ENCODE results near the gene GALNT16. TPM values are rescaled to one million over a fixed set of nuclear protein-coding genes. Genes with fewer than 3 reads are reported as not detected.
"Not testable (repeated sequence)": the region's sequence is repeated elsewhere in the genome, so short reads cannot be mapped to it uniquely, and the experiment has no call there.

The GALNT16 gene
- total and polyA plus RNA-seq, 2 of the 8 experiments (the other 6 are each of a cell fraction or from before 2014, with no cell fraction given) = 5.4 to 6.3 TPM

- H3K23me2 ChIP-seq (ENCODE audit: low read depth, low read length); H3K9me3 ChIP-seq (ENCODE audit: insufficient read depth in 2 of 2, low read depth in 1 of 2, low read length in 1 of 2); H3K27ac ChIP-seq (ENCODE audit: low read depth, low read length); H2BK20ac ChIP-seq (ENCODE audit: low read length); H4K5ac ChIP-seq (ENCODE audit: insufficient read length, low read depth, low read length); H3K18ac ChIP-seq (ENCODE audit: extremely low read depth, low read length); H3K4me2 ChIP-seq (ENCODE audit: insufficient read depth in 1 of 2, low read depth in 2 of 2, low read length in 2 of 2); H3K36me3 ChIP-seq (ENCODE audit: control insufficient read depth in 2 of 4, insufficient read depth in 4 of 4, low read length in 3 of 4); H2BK120ac ChIP-seq (replicated peaks; ENCODE audit: low read depth, low read length); DNase-seq (ENCODE audit: low read depth in 1 of 2, low spot score in 2 of 2); H3K23ac ChIP-seq (ENCODE audit: insufficient read length); H2BK5ac ChIP-seq (ENCODE audit: low read depth, low read length); H4K91ac ChIP-seq (replicated peaks; ENCODE audit: insufficient read length, low read length); H2BK12ac ChIP-seq (ENCODE audit: low read depth, low read length); H3K9ac ChIP-seq (replicated peaks in 1 of 4; ENCODE audit: extremely low read depth in 1 of 4, low read depth in 3 of 4, low read length in 3 of 4); H3K4me3 ChIP-seq (ENCODE audit: extremely low read depth in 1 of 4, insufficient read depth in 2 of 4, low read depth in 3 of 4, low read length in 4 of 4); H3K79me1 ChIP-seq (ENCODE audit: low read depth, low read length); H3K27me3 ChIP-seq (replicated peaks in 1 of 4; ENCODE audit: control insufficient read depth in 3 of 4, extremely low read depth in 1 of 4, insufficient read depth in 3 of 4, low read length in 3 of 4); H4K20me1 ChIP-seq (replicated peaks in 1 of 2; ENCODE audit: control insufficient read depth in 1 of 2, insufficient read depth in 2 of 2, low read length in 2 of 2); POLR2A ChIA-PET (ENCODE audit: partially characterized antibody); H3K56ac ChIP-seq (replicated peaks; ENCODE audit: insufficient read length, low read depth, low read length); H3K79me2 ChIP-seq (ENCODE audit: control insufficient read depth in 1 of 2, insufficient read depth in 2 of 2, low read length in 2 of 2); H2AK5ac ChIP-seq (ENCODE audit: low read depth, low read length); H2AFZ ChIP-seq (ENCODE audit: low read length); H3K14ac ChIP-seq (ENCODE audit: insufficient read length); H4K8ac ChIP-seq (ENCODE audit: extremely low read depth, insufficient read depth, low read length); H3K4me1 ChIP-seq (replicated peaks in 1 of 4; ENCODE audit: control insufficient read depth in 3 of 4, insufficient read depth in 4 of 4, low read length in 3 of 4); H2BK15ac ChIP-seq (ENCODE audit: low read length); FAIRE-seq; H3K4ac ChIP-seq (replicated peaks; ENCODE audit: insufficient read length, low read depth, low read length): not testable (repeated sequence)
- WGBS, 2 experiments (ENCODE audit: extremely low coverage in 1 of 2, insufficient coverage in 1 of 2, insufficient read length in 1 of 2, insufficient replicate concordance in 2 of 2, low coverage in 1 of 2, low lambda C conversion rate in 2 of 2, missing lambda C conversion rate in 1 of 2) = 98% methylated on average over 3 of the region's 3 CpGs; no CpG with 5 or more reads in 1 of the 2 experiments
- CTCF ChIA-PET (ENCODE audit: partially characterized antibody) = interaction anchor here (0.6 to 1.5 kb wide), 3 partner anchors 10 to 35 kb away, joined by 3 read pairs; no protein-coding TSS in a partner anchor
These were observed 17.4 kb downstream of the GALNT16 start for GRCh38 chr14:69277356-69277755.

Data from H1 (cell line).